Duodenal mucosa (tissue), 2 donors: ENCODE measurements around the gene PARN.

Experiments
- H3K27ac ChIP-seq: one replicate; pipeline ENCODE4 v1.7.0; 2013; ENCODE audit warnings: low read depth, low read length
- H3K27me3 ChIP-seq, 2 donors: one replicate each; pipeline ENCODE4 v1.7.0; 2013; ENCODE audit warnings: low read length in 2 of 2, control low read depth in 1 of 2; ENCODE audit not compliant: insufficient read depth in 2 of 2, control insufficient read depth in 1 of 2
- H3K36me3 ChIP-seq, 2 donors: one replicate each; pipeline ENCODE4 v1.7.0; 2013; ENCODE audit warnings: low read length in 2 of 2, control low read depth in 1 of 2; ENCODE audit not compliant: insufficient read depth in 2 of 2, control insufficient read depth in 1 of 2
- H3K4me1 ChIP-seq, 2 donors: one replicate each; pipeline ENCODE4 v1.7.0; 2013; ENCODE audit warnings: low read length in 2 of 2, control low read depth in 1 of 2; ENCODE audit not compliant: insufficient read depth in 2 of 2, control insufficient read depth in 1 of 2
- H3K4me3 ChIP-seq, 2 donors: one replicate each; pipeline ENCODE4 v1.7.0; 2013; ENCODE audit warnings: low read length in 2 of 2, low read depth in 1 of 2
- H3K9ac ChIP-seq, 2 donors: one replicate each; pipeline ENCODE4 v1.7.0; 2013; ENCODE audit warnings: low read length in 2 of 2, low read depth in 1 of 2
- H3K9me3 ChIP-seq, 2 donors: one replicate each; pipeline ENCODE4 v1.7.0; 2013; ENCODE audit warnings: low read length in 2 of 2, control low read depth in 1 of 2; ENCODE audit not compliant: control insufficient read depth in 1 of 2

Gene PARN

GRCh38 chr16:14485811-14486519, 144.1 kb downstream of the PARN start:
- no peak overlapping the region for H3K4me3 ChIP-seq
- H3K9ac ChIP-seq, result no peak overlapping the region
- no peaks in the 10 kb centered on the region for H3K27me3 ChIP-seq

GRCh38 chr16:14485121-14485551, 144.9 kb downstream of the PARN start:
- H3K27ac ChIP-seq, result no peak overlapping the region
- H3K36me3 ChIP-seq, result peaks cover 0 to 6% of the 10 kb centered on the region in 2 donors
- H3K9me3 ChIP-seq, result no peaks in the 10 kb centered on the region
- H3K27me3 ChIP-seq, result no peaks in the 10 kb centered on the region
- peaks cover 15 to 19% of the 10 kb centered on the region in 2 donors for H3K4me1 ChIP-seq
- no peak overlapping the region for H3K9ac ChIP-seq
- H3K4me3 ChIP-seq, result no peak overlapping the region

More at GRCh38 chr16:14485811-14486519, 144.1 kb downstream of the PARN start:
- H3K36me3 ChIP-seq, result peaks cover 0 to 6% of the 10 kb centered on the region in 2 donors
- H3K9me3 ChIP-seq, result no peaks in the 10 kb centered on the region
- H3K4me1 ChIP-seq, result peaks cover 15 to 19% of the 10 kb centered on the region in 2 donors
- H3K27ac ChIP-seq, result no peak overlapping the region

GRCh38 chr16:14483819-14484385, 146.2 kb downstream of the PARN start:
- Histone ChIP-seq H3K4me1 (peaks cover 15 to 19% of the 10 kb centered on the region in 2 donors), H3K4me3 (no peak overlapping the region), H3K9me3 (peaks cover 2% of the 10 kb centered on the region in 2 donors), H3K27ac (no peak overlapping the region), H3K36me3 (peaks cover 0 to 6% of the 10 kb centered on the region in 2 donors), H3K27me3 (no peaks in the 10 kb centered on the region), H3K9ac (no peak overlapping the region)

GRCh38 chr16:14476183-14476582, 153.9 kb downstream of the PARN start:
- H3K4me1 ChIP-seq, result no peaks in the 10 kb centered on the region
- no peaks in the 10 kb centered on the region for H3K27me3 ChIP-seq
- no peaks in the 10 kb centered on the region for H3K36me3 ChIP-seq

GRCh38 chr16:14475370-14476139, 154.5 kb downstream of the PARN start:
- H3K9ac ChIP-seq, result no peak overlapping the region
- H3K4me1 ChIP-seq, result no peaks in the 10 kb centered on the region
- H3K9me3 ChIP-seq, result peaks cover 2 to 9% of the 10 kb centered on the region in 2 donors
- no peaks in the 10 kb centered on the region for H3K27me3 ChIP-seq
- no peak overlapping the region for H3K4me3 ChIP-seq
- H3K27ac ChIP-seq, result no peak overlapping the region
- no peaks in the 10 kb centered on the region for H3K36me3 ChIP-seq

More at GRCh38 chr16:14476183-14476582, 153.9 kb downstream of the PARN start:
- no peak overlapping the region for H3K4me3 ChIP-seq
- no peak overlapping the region for H3K27ac ChIP-seq
- no peak overlapping the region for H3K9ac ChIP-seq
- H3K9me3 ChIP-seq, result peaks cover 2 to 9% of the 10 kb centered on the region in 2 donors

GRCh38 chr16:14473488-14473887, 156.6 kb downstream of the PARN start:
- H3K27me3 ChIP-seq, result no peaks in the 10 kb centered on the region
- H3K9me3 ChIP-seq, result peaks cover 0 to 2% of the 10 kb centered on the region in 2 donors
- H3K36me3 ChIP-seq, result no peaks in the 10 kb centered on the region
- no peak overlapping the region for H3K27ac ChIP-seq
- no peaks in the 10 kb centered on the region for H3K4me1 ChIP-seq
- no peak overlapping the region for H3K4me3 ChIP-seq
- no peak overlapping the region for H3K9ac ChIP-seq

GRCh38 chr16:14472357-14472756, 157.7 kb downstream of the PARN start:
- H3K36me3 ChIP-seq, result no peaks in the 10 kb centered on the region

GRCh38 chr16:14470788-14471187, 159.3 kb downstream of the PARN start:
- Histone ChIP-seq H3K27ac (no peak overlapping the region), H3K9me3 (no peaks in the 10 kb centered on the region), H3K4me1 (no peaks in the 10 kb centered on the region), H3K9ac (no peak overlapping the region), H3K36me3 (no peaks in the 10 kb centered on the region), H3K4me3 (no peak overlapping the region), H3K27me3 (no peaks in the 10 kb centered on the region)

More at GRCh38 chr16:14472357-14472756, 157.7 kb downstream of the PARN start:
- Histone ChIP-seq H3K27me3 (no peaks in the 10 kb centered on the region), H3K4me3 (no peak overlapping the region), H3K27ac (no peak overlapping the region), H3K9me3 (no peaks in the 10 kb centered on the region), H3K4me1 (no peaks in the 10 kb centered on the region), H3K9ac (no peak overlapping the region)

- H3K9ac ChIP-seq, result no peak overlapping the region
- peaks cover 0 to 2% of the 10 kb centered on the region in 2 donors for H3K36me3 ChIP-seq
- H3K27ac ChIP-seq, result no peak overlapping the region
- H3K4me1 ChIP-seq, result no peaks in the 10 kb centered on the region
- no peaks in the 10 kb centered on the region for H3K27me3 ChIP-seq
- no peak overlapping the region for H3K4me3 ChIP-seq
- H3K9me3 ChIP-seq, result peaks cover 0 to 11% of the 10 kb centered on the region in 2 donors
Measured at GRCh38 chr16:14465799-14466198, 164.3 kb downstream of the PARN start.

GRCh38 chr16:14464796-14465195, 165.3 kb downstream of the PARN start:
- no peaks in the 10 kb centered on the region for H3K27me3 ChIP-seq
- H3K4me1 ChIP-seq, result no peaks in the 10 kb centered on the region
- H3K27ac ChIP-seq, result no peak overlapping the region
- no peak overlapping the region for H3K4me3 ChIP-seq
- no peak overlapping the region for H3K9ac ChIP-seq
- H3K9me3 ChIP-seq, result peaks cover 0 to 11% of the 10 kb centered on the region in 2 donors
- H3K36me3 ChIP-seq, result peaks cover 0 to 2% of the 10 kb centered on the region in 2 donors
